Measurements from ENCODE around the gene PDE4B. TPM values are rescaled to one million over a fixed set of nuclear protein-coding genes. Genes with fewer than 3 reads are reported as not detected.

Gene PDE4B
- polyA plus RNA-seq, 1 donor from 2014 or later, result 135 TPM

- no peaks in the 10 kb centered on the region for H3K9me3 ChIP-seq (ENCODE audit: low read length)
- H3K27me3 ChIP-seq (ENCODE audit: insufficient read depth, low read depth, low read length), result no peaks in the 10 kb centered on the region
- H3K9ac ChIP-seq (ENCODE audit: low read length), result no peak overlapping the region
- no peaks in the 10 kb centered on the region for H3K9me2 ChIP-seq (ENCODE audit: insufficient read depth, low read length)
- no peaks in the 10 kb centered on the region for H3F3A ChIP-seq (ENCODE audit: insufficient read depth, low read length, poor library complexity, severe bottlenecking)
- TF ChIP-seq, protein P1, sequence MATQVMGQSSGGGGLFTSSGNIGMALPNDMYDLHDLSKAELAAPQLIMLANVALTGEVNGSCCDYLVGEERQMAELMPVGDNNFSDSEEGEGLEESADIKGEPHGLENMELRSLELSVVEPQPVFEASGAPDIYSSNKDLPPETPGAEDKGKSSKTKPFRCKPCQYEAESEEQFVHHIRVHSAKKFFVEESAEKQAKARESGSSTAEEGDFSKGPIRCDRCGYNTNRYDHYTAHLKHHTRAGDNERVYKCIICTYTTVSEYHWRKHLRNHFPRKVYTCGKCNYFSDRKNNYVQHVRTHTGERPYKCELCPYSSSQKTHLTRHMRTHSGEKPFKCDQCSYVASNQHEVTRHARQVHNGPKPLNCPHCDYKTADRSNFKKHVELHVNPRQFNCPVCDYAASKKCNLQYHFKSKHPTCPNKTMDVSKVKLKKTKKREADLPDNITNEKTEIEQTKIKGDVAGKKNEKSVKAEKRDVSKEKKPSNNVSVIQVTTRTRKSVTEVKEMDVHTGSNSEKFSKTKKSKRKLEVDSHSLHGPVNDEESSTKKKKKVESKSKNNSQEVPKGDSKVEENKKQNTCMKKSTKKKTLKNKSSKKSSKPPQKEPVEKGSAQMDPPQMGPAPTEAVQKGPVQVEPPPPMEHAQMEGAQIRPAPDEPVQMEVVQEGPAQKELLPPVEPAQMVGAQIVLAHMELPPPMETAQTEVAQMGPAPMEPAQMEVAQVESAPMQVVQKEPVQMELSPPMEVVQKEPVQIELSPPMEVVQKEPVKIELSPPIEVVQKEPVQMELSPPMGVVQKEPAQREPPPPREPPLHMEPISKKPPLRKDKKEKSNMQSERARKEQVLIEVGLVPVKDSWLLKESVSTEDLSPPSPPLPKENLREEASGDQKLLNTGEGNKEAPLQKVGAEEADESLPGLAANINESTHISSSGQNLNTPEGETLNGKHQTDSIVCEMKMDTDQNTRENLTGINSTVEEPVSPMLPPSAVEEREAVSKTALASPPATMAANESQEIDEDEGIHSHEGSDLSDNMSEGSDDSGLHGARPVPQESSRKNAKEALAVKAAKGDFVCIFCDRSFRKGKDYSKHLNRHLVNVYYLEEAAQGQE (IDR thresholded peaks at IDR 0.05; ENCODE audit: borderline replicate concordance), result no peak
- TF ChIP-seq SMC3 (conservative IDR thresholded peaks at IDR 0.05; ENCODE audit: poor library complexity) (no peak), CTCF (IDR thresholded peaks at IDR 0.05; ENCODE audit: poor library complexity, severe bottlenecking) (no peak), EP300 (conservative IDR thresholded peaks at IDR 0.05; ENCODE audit: poor library complexity, severe bottlenecking) (no peak)
- H3K79me2 ChIP-seq (replicated peaks; ENCODE audit: insufficient read depth, low read length), result no peaks in the 10 kb centered on the region
- H3K4me2 ChIP-seq (ENCODE audit: low read length), result no peak overlapping the region
- H3K36me3 ChIP-seq (ENCODE audit: insufficient read depth, low read length), result no peaks in the 10 kb centered on the region
- H3K27ac ChIP-seq (ENCODE audit: low read length), result no peak overlapping the region
- H3K4me3 ChIP-seq (ENCODE audit: low read length), result no peak overlapping the region
- H2AFZ ChIP-seq (ENCODE audit: low read depth, low read length), result no peak overlapping the region
- no peaks in the 10 kb centered on the region for H4K20me1 ChIP-seq (ENCODE audit: insufficient read depth)
These were observed 434.3 kb downstream of the PDE4B start for GRCh38 chr1:66226985-66227384.

- no peaks in the 10 kb centered on the region for H3F3A ChIP-seq (ENCODE audit: insufficient read depth, low read length, poor library complexity, severe bottlenecking)
- no peak overlapping the region for H2AFZ ChIP-seq (ENCODE audit: low read depth, low read length)
- no peaks in the 10 kb centered on the region for H4K20me1 ChIP-seq (ENCODE audit: insufficient read depth)
- no peak overlapping the region for H3K4me2 ChIP-seq (ENCODE audit: low read length)
- no peak overlapping the region for H3K27ac ChIP-seq (ENCODE audit: low read length)
- no peaks in the 10 kb centered on the region for H3K36me3 ChIP-seq (ENCODE audit: insufficient read depth, low read length)
- no peak for TF ChIP-seq MXI1 (conservative IDR thresholded peaks at IDR 0.05; ENCODE audit: poor library complexity, severe bottlenecking)
- no peak for TF ChIP-seq CTCF (IDR thresholded peaks at IDR 0.05; ENCODE audit: poor library complexity, severe bottlenecking)
- no peak overlapping the region for H3K9ac ChIP-seq (ENCODE audit: low read length)
- no peaks in the 10 kb centered on the region for H3K27me3 ChIP-seq (ENCODE audit: insufficient read depth, low read depth, low read length)
- no peaks in the 10 kb centered on the region for H3K79me2 ChIP-seq (replicated peaks; ENCODE audit: insufficient read depth, low read length)
- H3K9me3 ChIP-seq (ENCODE audit: low read length), result no peaks in the 10 kb centered on the region
- H3K4me3 ChIP-seq (ENCODE audit: low read length), result no peak overlapping the region
- no peaks in the 10 kb centered on the region for H3K9me2 ChIP-seq (ENCODE audit: insufficient read depth, low read length)
These were observed 435.3 kb downstream of the PDE4B start for GRCh38 chr1:66227966-66228365.

DNA sequence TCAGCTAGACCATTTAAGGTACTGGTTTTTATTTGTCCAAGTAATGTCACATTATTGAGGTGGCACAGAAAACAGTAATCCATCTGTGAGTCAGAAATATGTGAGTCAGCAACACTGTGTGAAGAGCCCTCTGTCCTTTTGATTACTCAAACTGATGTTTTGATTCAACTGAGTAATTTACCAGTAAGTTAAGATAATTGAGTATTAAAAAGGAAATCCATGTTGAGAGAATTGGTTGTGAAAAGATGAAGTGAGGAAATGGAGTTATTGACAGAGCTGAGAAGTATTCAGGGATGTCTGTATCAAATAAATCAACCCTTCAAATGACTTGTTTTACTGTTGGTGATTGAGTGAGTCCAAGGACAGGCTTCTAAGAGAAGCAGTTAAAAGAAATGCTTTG, 438.5 kb downstream of the PDE4B start:
- H3K27ac ChIP-seq (ENCODE audit: low read length), result no peak overlapping the region
- TF ChIP-seq POLR2AphosphoS5 (IDR thresholded peaks at IDR 0.05) (no peak), EP300 (conservative IDR thresholded peaks at IDR 0.05; ENCODE audit: poor library complexity, severe bottlenecking) (no peak), CTCF (IDR thresholded peaks at IDR 0.05; ENCODE audit: poor library complexity, severe bottlenecking) (no peak), SMC3 (conservative IDR thresholded peaks at IDR 0.05; ENCODE audit: poor library complexity) (no peak), RAD21 (conservative IDR thresholded peaks at IDR 0.05) (no peak), TAF1 (IDR thresholded peaks at IDR 0.05; ENCODE audit: low read depth) (no peak)
- TF ChIP-seq, protein P1 (IDR thresholded peaks at IDR 0.05; ENCODE audit: borderline replicate concordance), result no peak

More for the DNA sequence above, 438.5 kb downstream of the PDE4B start:
- H3K79me2 ChIP-seq (replicated peaks; ENCODE audit: insufficient read depth, low read length), result peaks cover 3% of the 10 kb centered on the region
- no peaks in the 10 kb centered on the region for H4K20me1 ChIP-seq (ENCODE audit: insufficient read depth)
- no peak overlapping the region for H3K4me3 ChIP-seq (ENCODE audit: low read length)
- H2AFZ ChIP-seq (ENCODE audit: low read depth, low read length), result no peak overlapping the region
- no peaks in the 10 kb centered on the region for H3K9me3 ChIP-seq (ENCODE audit: low read length)
- no peak overlapping the region for H3K4me2 ChIP-seq (ENCODE audit: low read length)
- H3F3A ChIP-seq (ENCODE audit: insufficient read depth, low read length, poor library complexity, severe bottlenecking), result no peaks in the 10 kb centered on the region
- H3K36me3 ChIP-seq (ENCODE audit: insufficient read depth, low read length), result no peaks in the 10 kb centered on the region
- H3K9ac ChIP-seq (ENCODE audit: low read length), result no peak overlapping the region
- no peaks in the 10 kb centered on the region for H3K9me2 ChIP-seq (ENCODE audit: insufficient read depth, low read length)
- no peaks in the 10 kb centered on the region for H3K27me3 ChIP-seq (ENCODE audit: insufficient read depth, low read depth, low read length)

Data from neural cell (in vitro differentiated cells).